Mucosa of stomach (tissue), 1 donor: ENCODE results near the gene OXER1.
"Not testable (repeated sequence)": the region's sequence is repeated elsewhere in the genome, so short reads cannot be mapped to it uniquely, and the experiment has no call there.

Experiments used
- H3K27me3 ChIP-seq: one replicate; pipeline ENCODE4 v1.7.0; 2013; ENCODE audit warnings: mild to moderate bottlenecking, low read length; ENCODE audit not compliant: control insufficient read depth, insufficient read depth
- H3K36me3 ChIP-seq: one replicate; pipeline ENCODE4 v1.7.0; 2013; ENCODE audit warnings: low read length; ENCODE audit not compliant: control insufficient read depth, insufficient read depth
- H3K4me1 ChIP-seq: one replicate; pipeline ENCODE4 v1.7.0; 2013; ENCODE audit warnings: mild to moderate bottlenecking, low read length; ENCODE audit not compliant: control insufficient read depth, insufficient read depth
- H3K4me3 ChIP-seq: one replicate; pipeline ENCODE4 v1.7.0; 2013; ENCODE audit warnings: low read length
- H3K9ac ChIP-seq: one replicate; pipeline ENCODE4 v1.7.0; 2013; ENCODE audit warnings: mild to moderate bottlenecking, low read length, moderate library complexity
- H3K9me3 ChIP-seq: one replicate; pipeline ENCODE4 v1.7.0; 2013; ENCODE audit warnings: mild to moderate bottlenecking, low read length, moderate library complexity; ENCODE audit not compliant: control insufficient read depth
- donor health status: Pancreatic carcinoma.

Gene OXER1

DNA sequence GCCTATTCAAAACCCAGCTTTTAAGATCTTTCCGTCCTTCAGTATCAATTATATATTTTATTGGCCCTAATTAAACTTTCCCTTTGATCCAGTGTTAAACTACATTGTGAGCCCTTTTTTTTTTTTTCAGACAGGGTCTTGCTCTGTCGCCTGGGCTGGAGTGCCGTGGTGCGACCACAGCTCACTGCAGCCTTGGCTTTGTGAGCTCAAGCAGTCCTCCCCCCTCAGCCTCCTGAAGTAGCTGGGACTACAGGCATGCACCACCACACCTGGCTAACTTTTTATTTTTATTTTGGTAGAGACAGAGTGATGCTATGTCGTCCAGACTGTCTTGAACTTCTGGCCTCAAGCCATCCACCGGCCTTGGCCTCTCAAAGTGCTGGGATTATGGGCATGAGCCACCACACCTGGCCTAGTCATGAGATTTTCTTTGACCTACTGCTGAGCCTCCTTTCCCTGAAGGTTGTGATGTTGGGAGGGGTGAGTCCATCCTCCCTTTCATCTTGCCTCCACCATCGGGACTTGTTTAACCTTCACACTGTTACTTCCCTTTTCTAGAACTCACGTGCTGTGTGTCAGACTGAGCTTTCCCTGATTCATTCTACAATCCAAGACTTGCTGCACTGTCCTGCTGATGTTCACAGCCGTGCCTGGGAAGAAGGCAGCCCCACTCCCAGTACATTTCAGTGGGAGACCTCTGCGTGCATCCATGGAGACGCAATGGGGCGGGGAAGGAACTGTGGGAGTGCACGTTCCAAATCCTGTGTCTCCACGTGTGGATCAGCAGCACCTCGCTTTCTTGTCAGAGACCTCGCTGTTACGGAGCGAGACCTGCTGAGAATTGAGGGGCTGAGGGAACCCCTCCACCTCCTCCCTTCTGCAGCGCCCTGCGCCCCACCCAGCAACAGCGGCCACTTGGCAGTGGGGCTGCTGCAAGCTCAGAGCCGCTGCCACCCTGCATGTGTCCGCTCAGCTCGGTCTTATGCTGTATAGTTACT lies 10.8 kb downstream of the OXER1 start:
- Histone ChIP-seq H3K4me1 (no peaks in the 10 kb centered on the region), H3K9me3 (no peaks in the 10 kb centered on the region), H3K4me3 (no peak overlapping the region), H3K27me3 (no peaks in the 10 kb centered on the region), H3K9ac (no peak overlapping the region), H3K36me3 (no peaks in the 10 kb centered on the region)

DNA sequence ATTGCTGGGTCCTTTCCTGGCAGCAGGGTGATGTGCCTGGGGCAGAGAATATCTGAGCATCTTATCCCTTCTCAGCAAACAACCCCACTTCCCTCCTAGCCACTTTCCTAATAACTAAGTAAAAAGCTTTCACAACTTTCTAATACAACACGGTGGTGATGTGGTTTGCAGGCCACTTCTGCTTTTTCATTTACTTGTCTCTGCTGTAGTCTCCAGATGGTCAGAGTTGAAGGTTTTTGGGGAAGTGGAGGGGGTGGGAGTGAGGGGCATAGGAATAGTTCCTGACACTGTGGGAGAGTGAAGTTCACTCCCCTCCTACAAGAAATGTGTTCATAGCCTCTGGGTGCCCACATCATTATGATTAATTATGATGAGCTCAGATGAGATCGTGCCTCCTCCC lies 11.6 kb downstream of the OXER1 start:
- H3K9ac ChIP-seq, result no peak overlapping the region
- no peaks in the 10 kb centered on the region for H3K4me1 ChIP-seq
- no peak overlapping the region for H3K4me3 ChIP-seq
- H3K27me3 ChIP-seq, result no peaks in the 10 kb centered on the region
- H3K9me3 ChIP-seq, result no peaks in the 10 kb centered on the region
- no peaks in the 10 kb centered on the region for H3K36me3 ChIP-seq

DNA sequence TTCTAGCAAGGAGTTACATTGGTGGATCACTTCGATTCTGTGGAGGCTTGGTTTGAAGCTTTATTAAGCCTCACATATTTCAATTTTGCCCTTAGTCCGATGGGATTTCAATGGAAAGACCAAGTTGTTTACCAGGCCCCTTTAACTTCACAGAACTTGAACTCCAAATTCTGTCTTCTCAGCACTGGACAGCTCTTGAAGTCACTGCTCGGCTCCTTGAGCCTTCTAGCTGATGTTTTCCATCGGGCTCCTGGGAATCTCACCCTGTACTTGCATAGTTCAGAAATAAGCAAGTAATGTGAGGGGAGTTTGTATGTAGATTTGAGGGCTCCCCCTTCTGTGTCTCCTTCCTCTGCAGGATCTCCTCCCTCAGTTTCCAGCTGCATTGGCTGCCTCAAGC lies 15.1 kb downstream of the OXER1 start:
- Histone ChIP-seq H3K9ac (no peak overlapping the region), H3K27me3 (no peaks in the 10 kb centered on the region), H3K36me3 (no peaks in the 10 kb centered on the region), H3K9me3 (no peaks in the 10 kb centered on the region), H3K4me3 (no peak overlapping the region), H3K4me1 (no peaks in the 10 kb centered on the region)

DNA sequence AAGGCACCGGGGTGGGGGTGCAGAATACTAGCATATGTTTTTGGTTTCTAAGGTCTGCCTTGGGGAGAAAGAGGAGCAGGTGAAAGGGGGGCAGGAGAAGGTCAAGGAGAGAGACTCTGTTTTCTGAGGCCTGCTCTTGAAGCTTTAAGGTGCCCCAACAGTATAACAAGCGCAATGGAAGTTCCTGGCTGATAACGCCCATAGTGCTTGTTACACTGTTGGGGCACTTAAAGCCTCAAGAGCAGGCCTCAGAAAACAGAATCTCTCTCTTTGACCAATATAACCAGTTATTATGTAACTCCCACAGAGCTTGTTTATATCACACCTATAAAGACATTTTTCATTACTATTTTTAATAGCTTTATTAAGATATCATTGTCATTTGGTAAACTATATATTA lies 16.5 kb downstream of the OXER1 start:
- H3K9ac ChIP-seq, result no peak overlapping the region
- H3K9me3 ChIP-seq, result no peaks in the 10 kb centered on the region
- H3K4me3 ChIP-seq, result no peak overlapping the region
- H3K4me1 ChIP-seq, result no peaks in the 10 kb centered on the region
- no peaks in the 10 kb centered on the region for H3K36me3 ChIP-seq
- H3K27me3 ChIP-seq, result no peaks in the 10 kb centered on the region

DNA sequence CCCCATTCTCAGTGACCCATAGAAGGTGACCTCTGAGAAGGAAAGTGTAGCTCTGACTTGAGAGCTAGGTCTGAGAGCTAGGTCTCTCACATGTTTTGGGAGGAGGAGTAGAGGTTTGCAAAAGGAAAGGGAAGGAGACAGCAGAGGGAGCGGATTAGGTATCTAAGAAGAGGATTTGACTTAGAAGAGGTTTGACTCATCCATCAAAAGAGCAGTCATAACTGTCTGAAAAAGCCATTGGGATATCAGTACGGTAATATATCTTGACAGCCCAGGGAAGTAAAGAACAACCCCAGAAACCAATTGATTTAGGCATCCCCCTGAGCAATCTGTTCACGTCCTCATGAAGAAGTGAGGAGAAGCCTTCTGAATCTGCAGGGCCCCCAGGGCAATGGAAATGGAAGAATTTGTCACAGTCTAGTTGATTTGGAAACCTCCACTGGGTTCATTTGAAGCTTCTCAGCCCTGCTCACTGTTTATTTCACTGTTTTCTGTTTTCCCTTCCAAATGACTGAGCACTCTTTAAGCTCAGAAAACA lies 19.3 kb downstream of the OXER1 start:
- no peaks in the 10 kb centered on the region for H3K36me3 ChIP-seq
- no peaks in the 10 kb centered on the region for H3K27me3 ChIP-seq
- H3K4me1 ChIP-seq, result no peaks in the 10 kb centered on the region
- H3K9ac ChIP-seq, result no peak overlapping the region
- no peaks in the 10 kb centered on the region for H3K9me3 ChIP-seq
- H3K4me3 ChIP-seq, result no peak overlapping the region

DNA sequence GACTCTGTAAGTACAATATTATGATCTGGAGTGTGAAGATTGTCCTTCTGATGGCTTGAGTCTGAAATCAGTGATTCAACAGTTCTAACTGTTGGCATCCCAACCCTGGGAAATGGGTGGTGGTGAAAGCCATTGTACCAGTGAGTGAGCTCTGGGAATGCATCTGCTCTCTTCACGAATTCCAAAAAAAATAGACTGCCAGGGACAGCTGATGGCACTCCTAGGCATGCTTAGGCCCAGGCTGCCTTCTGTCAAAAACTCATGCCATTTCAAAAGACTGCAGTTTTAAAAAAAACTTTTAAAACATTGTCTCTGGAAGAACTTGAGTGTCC lies 20.3 kb downstream of the OXER1 start:
- H3K27me3 ChIP-seq, result no peaks in the 10 kb centered on the region
- H3K9ac ChIP-seq, result no peak overlapping the region
- no peaks in the 10 kb centered on the region for H3K4me1 ChIP-seq
- H3K36me3 ChIP-seq, result no peaks in the 10 kb centered on the region
- no peaks in the 10 kb centered on the region for H3K9me3 ChIP-seq
- H3K4me3 ChIP-seq, result no peak overlapping the region

DNA sequence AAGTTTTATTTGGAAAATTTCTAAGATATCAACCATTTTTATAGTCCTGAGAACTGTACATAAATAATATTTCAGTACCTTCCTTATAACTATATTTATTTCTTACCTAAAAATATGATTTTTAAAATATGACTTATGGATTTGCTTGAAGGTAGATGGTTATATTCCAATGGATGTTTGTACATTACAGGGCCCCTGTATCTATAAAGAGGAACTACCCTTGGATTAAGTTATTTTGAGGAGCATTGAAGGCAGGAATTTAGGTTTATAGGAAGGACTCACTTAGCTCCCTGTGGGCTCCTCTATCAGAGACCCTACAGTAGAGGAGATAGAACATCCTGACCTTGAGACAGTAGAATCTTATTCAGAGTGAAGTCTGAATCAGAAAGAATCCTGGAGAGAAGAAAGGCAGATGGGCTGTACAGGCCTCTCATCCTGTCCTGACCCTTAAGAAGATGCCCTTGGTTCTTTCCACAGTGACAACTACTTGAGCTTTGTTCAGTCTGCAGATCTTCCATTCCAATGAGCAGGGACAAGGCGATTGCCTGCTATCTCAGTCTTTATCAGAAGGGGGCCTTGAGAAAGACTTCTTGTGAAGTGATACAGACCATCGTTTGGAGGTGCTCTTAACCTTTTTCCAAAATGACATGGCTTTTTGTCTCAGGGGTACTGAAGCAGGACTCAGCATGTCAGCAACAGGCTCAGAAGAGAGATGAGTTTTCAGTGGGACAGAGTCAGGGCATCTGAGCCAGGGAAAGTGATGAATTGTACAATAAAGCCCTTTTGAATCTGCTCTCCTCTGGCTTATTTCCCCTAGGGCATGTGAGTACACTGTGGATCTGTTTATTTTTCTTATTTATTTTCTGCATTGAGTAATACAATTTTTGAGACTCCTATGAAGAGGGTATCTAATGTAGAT lies 20.9 kb downstream of the OXER1 start:
- Histone ChIP-seq H3K9ac (no peak overlapping the region), H3K4me3 (no peak overlapping the region), H3K4me1 (no peaks in the 10 kb centered on the region), H3K27me3 (no peaks in the 10 kb centered on the region), H3K9me3 (no peaks in the 10 kb centered on the region), H3K36me3 (no peaks in the 10 kb centered on the region)

DNA sequence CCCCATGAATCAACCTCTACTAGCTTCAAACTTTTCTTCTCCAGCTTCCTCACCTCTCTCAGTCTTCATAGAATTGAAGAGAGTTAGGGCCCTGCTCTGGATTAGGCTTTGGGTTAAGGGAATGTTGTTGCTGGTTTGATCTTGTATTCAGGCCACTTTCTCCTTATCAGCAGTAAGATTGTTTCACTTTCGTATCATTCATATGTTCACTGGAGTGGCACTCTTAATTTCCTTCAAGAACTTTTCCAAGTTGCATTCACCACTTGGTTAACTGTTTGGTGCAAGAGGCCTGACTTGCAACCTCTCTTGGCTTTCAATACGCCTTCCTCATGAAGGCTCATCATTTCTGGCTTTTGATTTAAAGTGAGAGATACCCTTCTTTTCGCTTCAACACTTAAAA lies 22.8 kb downstream of the OXER1 start:
- H3K9me3 ChIP-seq, result no peaks in the 10 kb centered on the region
- H3K4me3 ChIP-seq, result no peak overlapping the region
- no peaks in the 10 kb centered on the region for H3K4me1 ChIP-seq
- no peaks in the 10 kb centered on the region for H3K27me3 ChIP-seq
- H3K9ac ChIP-seq, result no peak overlapping the region
- no peaks in the 10 kb centered on the region for H3K36me3 ChIP-seq

DNA sequence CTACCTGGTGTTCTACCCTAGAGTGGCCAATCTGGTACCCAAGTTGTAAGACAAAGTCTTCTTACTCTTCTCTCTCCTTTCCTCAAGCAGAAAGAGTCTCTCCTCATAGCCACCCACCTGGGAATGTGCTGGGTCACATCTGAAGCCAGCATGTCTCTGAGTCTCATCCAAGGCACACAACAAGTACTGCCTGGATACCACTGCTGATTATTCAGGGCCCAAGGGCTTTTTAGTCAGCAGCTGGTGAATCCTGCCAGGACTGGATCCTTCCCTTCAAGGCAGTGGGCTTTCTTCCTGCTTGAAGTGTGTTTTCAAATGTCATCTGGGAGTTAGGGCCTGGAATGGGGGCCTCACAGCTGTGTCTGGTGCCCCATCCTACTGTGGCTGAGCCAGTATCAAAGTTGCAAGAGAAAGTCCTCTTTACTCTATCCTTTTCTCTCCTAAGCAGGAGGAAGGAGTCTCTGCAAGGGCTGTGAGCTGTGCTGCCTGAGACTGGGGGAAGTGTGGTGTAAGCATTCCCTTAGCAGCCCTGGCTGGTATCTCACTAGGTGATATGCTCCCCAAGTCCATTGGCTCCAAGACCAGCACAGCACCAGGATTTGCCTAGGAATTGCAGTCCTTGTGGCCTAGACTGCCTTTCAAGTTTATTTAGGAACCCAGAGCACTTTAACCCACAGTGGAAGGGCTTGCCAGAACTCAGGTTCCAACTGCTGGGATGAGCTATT lies 27.2 kb downstream of the OXER1 start:
- Histone ChIP-seq H3K27me3 (no peaks in the 10 kb centered on the region), H3K4me1 (no peaks in the 10 kb centered on the region), H3K36me3 (no peaks in the 10 kb centered on the region), H3K9ac (no peak overlapping the region), H3K4me3 (no peak overlapping the region), H3K9me3 (no peaks in the 10 kb centered on the region)

DNA sequence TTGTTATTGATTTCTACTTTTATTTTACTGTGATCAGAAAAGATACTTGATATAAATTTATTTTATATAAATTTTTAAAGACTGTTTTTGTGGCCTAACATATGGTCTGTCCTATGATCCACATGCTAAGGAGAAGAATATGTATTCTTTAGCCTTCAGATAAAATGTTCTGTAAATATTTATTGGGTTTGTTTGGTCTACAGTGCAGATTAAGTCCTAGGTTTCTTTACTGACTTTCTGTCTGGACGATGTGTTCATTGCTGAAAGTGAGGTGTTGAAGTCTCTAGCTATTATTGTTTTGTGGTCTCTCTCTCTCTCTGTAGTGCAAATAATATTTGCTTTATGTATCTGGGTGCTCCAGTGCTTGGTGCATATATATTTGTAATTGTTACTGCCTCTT lies 30.1 kb downstream of the OXER1 start:
- no peaks in the 10 kb centered on the region for H3K36me3 ChIP-seq
- H3K4me3 ChIP-seq, result no peak overlapping the region
- H3K9me3 ChIP-seq, result no peaks in the 10 kb centered on the region
- H3K9ac ChIP-seq, result no peak overlapping the region
- no peaks in the 10 kb centered on the region for H3K27me3 ChIP-seq
- H3K4me1 ChIP-seq, result no peaks in the 10 kb centered on the region

DNA sequence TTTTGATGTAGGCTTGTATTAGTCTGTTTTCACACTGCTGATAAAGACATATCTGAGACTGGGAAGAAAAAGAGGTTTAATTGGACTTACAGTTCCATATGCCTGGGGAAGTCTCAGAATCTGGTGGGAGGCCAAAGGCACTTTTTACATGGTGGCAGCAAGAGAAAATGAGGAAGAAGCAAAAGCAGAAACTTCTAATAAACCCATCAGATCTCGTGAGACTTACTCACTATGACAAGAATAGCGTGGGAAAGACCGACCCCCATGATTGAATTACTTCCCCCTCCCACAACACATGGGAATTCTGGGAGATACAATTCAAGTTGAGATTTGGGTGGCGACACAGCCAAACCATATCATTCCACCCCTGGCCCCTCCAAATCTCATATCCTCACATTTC lies 32.6 kb downstream of the OXER1 start:
- not testable (repeated sequence) for H3K4me3 ChIP-seq, H3K9me3 ChIP-seq, H3K4me1 ChIP-seq, H3K36me3 ChIP-seq, H3K27me3 ChIP-seq, H3K9ac ChIP-seq
